Ramos (cell line): ENCODE data around the gene ELFN1.
"Not testable (repeated sequence)": the region's sequence is repeated elsewhere in the genome, so short reads cannot be mapped to it uniquely, and the experiment has no call there.

ENCODE experiments used
- in situ Hi-C: fragments of 300-500 bp; cut with MboI; formaldehyde crosslinking; loops from one replicate; pipeline ENCODE4 v1.14.3; 2022; ENCODE audit warnings: low sequenced_read_pairs; ENCODE audit not compliant: unreplicated experiment

ELFN1 gene

GRCh38 chr7:1717903-1718676, 48.0 kb downstream of the ELFN1 start:
- in situ Hi-C loops, result no loop called here

GRCh38 chr7:1718850-1719249, 48.8 kb downstream of the ELFN1 start:
- in situ Hi-C loops, result not testable (repeated sequence)

DNA sequence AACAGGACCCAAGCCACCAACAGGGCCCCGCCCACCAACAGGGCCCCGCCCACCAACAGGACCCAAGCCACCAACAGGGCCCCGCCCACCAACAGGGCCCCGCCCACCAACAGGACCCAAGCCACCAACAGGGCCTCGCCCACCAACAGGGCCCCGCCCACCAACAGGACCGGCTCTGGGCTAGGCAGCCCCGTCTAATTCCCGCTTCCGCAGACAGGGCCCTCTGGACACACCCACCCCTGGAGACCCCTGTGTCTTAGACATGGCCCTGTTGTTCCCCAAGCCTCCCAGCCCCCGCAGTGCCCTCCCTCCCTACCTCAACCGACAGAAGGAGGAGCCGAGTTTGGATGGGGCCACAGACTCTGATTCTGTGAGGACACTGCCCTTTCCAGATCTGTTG, 49.2 kb downstream of the ELFN1 start:
- in situ Hi-C loops, result not testable (repeated sequence)

DNA sequence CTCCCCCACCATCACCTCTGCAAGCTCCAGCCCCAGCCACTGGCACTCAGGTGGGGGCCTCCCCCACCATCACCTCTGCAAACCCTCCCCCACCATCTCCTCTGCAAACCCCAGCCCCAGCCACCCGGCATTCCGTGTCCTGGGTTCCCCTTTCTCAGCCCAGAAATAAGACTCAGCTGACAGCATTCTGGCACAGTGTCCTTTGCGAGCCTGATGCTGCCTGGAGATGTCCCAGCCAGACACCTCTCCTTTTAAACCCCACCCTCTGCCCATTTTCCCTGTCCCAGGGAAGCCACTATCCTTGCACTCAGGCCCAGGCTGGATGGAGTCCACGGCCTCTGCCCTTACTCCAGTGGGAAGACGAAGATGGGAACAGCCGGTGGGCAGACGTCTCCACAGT, 49.8 kb downstream of the ELFN1 start:
- in situ Hi-C loops, result no loop called here

GRCh38 chr7:1720326-1720725, 50.2 kb downstream of the ELFN1 start:
- in situ Hi-C loops, result no loop called here

GRCh38 chr7:1721047-1721690, 51.1 kb downstream of the ELFN1 start:
- in situ Hi-C loops, result no loop called here

GRCh38 chr7:1723254-1723653, 53.2 kb downstream of the ELFN1 start:
- in situ Hi-C loops, result no loop called here

- in situ Hi-C loops, result no loop called here
Observed at GRCh38 chr7:1724118-1724910, 54.2 kb downstream of the ELFN1 start.

GRCh38 chr7:1725199-1725690, 55.2 kb downstream of the ELFN1 start:
- in situ Hi-C loops, result no loop called here

DNA sequence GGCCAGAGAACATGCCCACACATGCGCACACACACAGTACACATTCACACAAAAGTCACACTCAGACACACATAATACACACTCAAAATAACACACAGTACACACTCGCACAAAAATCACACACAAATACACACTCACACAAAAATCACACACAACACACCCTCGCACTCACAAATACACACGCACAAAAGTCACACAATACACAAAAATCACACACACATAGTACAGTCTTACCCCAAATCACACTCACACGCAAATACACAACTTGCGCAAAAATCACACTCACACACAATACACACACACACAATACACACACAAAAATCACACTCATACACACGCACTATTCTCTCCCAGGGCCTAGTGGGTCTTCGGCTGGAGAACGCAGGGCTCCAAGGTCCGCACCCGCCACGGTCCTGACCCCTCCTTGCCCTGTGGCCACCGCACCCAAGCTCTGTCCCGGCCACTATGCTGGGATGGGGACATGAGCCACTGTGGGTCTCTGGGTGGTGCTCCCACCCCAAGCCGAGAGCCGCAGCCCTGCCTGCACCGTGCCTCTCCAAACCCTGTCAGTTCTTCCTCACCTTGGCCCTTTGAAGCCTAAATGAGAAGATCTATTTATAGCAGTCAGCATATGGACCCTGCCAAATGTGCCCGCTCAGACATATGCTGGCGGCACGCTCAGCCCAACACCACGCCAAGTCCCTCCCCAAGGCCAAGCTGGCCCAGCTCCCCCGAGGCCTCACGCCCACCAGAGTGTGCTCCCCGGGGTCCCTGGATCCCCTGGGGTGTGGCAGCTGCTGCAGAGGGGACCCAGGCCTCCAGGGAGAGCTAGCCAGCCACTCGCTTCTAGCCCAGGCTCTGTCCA, 55.9 kb downstream of the ELFN1 start:
- in situ Hi-C loops, result no loop called here

GRCh38 chr7:1727079-1727478, 57.0 kb downstream of the ELFN1 start:
- in situ Hi-C loops, result no loop called here

- in situ Hi-C loops, result no loop called here
Observed at GRCh38 chr7:1727812-1728570, 57.9 kb downstream of the ELFN1 start.

- in situ Hi-C loops, result no loop called here
Observed at GRCh38 chr7:1729183-1729582, 59.1 kb downstream of the ELFN1 start.

- in situ Hi-C loops, result no loop called here
Observed at GRCh38 chr7:1729773-1730172, 59.7 kb downstream of the ELFN1 start.

DNA sequence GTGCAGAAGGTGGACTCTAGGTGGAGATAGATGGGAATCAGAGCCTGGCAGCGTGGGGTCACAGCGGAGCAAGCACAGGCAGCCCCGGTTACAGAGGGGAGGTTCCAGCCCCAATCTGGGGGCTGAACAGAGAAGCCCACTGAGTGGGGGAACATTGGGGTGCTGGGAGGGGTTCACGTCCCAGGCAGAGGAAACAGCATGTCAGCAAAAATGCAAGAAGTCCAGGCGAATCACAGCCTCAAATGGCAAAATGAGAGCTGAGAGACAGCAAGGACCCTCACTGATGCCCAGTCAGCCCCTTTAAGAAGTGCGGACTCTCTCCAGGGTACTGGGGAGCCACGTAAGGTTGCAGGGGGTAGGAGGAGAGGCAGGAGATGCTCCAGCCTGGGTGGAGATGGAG, 62.0 kb downstream of the ELFN1 start:
- in situ Hi-C loops, result no loop called here

DNA sequence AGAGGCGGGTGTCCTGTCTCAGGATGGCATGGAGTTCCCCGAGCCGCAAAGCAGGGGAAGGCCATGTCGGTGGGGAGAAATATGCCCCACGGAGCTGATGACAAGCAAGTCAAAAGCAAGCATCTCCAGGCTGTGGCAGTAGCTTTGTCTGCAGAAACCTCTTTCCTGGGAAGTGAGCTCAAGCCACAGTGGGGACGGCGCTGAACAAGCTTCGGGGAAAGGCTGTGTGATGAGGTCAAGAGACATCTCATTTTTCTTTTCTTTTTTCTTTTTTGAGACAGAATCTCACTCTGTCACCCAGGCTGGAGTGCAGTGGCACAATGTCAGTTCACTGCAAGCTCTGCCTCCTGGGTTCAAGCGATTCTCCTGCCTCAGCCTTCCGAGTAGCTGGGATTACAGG, 62.6 kb downstream of the ELFN1 start:
- in situ Hi-C loops, result no loop called here

GRCh38 chr7:1733206-1733907, 63.3 kb downstream of the ELFN1 start:
- in situ Hi-C loops, result no loop called here

DNA sequence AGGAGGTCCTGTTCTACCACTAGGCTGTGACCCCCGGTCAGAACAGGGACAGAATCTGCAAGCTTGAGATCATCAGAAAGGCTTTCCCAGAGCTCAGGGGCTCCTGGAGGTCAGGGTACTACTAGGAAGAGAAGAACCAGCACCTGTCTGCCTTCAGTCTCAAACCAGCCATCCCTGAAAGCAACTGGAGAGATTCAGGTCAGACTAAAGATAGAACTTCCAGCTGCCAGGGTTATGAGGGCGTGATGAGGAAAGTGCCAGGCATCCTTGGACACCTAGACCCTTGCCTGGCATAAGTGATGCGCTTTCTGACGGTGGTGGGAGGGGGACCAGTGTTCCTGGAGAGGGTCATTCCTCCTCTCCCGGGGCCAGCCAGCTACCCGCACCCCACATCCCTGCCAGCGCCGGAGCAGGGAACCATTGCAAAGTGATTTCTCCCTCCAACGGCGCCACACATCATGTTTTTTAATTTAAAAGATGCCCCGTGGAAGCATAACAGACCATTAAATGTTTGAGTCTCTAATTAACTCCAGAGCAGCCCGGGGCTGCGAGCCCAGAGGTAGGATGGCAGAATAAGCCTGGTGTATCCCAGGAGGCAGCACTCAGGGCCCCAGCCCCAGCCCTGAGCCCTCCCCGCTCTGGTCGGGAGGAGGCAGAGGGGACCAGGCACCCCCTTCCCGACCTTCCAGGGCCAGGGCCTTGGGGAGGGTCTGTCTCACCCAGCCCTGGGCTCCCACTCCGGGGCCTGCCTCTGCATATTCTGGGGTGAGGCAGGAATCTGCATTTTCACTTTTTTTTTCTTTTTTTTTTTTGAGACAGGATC, 64.0 kb downstream of the ELFN1 start:
- in situ Hi-C loops, result no loop called here
